OCI-M2 (cell line): ENCODE data around the gene EFCAB9.
"Not testable (repeated sequence)": the region's sequence is repeated elsewhere in the genome, so short reads cannot be mapped to it uniquely, and the experiment has no call there.

Experiments used
- DNase-seq: peaks from one replicate; lab custom pipeline; 2025; ENCODE audit not compliant: unreplicated experiment; lab: John Stamatoyannopoulos, UW

EFCAB9 gene

DNA sequence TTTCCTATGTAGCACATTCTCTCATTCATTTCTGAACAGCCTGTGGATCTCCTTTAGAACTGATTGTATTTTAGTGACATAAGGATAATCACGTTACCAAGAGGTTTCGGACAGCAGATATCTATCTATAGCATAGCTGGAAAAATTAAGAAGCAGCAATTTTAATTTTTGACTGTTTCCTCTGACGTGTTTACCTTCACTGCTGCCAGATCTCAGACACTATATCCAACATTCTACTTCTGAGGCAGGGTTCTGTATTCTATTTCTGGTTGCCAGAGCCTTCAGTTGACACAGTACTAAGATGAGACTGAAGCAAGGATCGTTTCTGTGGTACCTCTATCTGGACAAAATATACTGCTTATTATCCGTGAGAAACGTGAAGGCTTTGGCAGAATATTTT lies at the start of gene EFCAB9:
EFCAB9 (plus strand) TSS at position 301 of the 400 bp plus-strand sequence; CDS start at position 302, 1 bp downstream.
- no peak for DNase-seq

DNA sequence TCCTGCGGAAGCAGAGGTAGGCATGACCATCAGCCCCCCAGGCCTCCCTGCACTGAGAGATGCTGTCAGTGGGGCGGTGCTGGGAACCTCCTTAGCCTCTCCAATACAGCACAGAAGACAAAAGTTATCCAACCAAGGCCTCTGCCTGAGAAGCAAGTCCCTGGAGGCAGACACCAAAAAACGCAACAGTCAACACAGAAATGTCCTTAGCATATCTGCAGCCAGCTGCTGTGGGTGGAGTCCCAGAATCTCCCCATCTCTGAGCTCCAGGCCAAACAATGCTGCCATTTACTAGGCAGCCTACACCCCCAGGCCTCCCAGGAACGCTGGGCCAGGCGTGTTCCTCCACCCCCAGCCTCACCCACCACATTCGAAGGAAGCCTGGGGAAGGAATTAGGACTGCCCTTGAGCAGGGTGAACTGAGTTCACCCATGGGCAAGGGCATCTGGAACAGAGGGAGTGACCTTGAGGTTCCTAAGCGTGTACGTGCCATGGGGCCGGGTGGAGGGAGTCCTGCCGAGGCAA lies 49.6 kb upstream of the EFCAB9 start:
- peak; percentile 96 for DNase-seq

DNA sequence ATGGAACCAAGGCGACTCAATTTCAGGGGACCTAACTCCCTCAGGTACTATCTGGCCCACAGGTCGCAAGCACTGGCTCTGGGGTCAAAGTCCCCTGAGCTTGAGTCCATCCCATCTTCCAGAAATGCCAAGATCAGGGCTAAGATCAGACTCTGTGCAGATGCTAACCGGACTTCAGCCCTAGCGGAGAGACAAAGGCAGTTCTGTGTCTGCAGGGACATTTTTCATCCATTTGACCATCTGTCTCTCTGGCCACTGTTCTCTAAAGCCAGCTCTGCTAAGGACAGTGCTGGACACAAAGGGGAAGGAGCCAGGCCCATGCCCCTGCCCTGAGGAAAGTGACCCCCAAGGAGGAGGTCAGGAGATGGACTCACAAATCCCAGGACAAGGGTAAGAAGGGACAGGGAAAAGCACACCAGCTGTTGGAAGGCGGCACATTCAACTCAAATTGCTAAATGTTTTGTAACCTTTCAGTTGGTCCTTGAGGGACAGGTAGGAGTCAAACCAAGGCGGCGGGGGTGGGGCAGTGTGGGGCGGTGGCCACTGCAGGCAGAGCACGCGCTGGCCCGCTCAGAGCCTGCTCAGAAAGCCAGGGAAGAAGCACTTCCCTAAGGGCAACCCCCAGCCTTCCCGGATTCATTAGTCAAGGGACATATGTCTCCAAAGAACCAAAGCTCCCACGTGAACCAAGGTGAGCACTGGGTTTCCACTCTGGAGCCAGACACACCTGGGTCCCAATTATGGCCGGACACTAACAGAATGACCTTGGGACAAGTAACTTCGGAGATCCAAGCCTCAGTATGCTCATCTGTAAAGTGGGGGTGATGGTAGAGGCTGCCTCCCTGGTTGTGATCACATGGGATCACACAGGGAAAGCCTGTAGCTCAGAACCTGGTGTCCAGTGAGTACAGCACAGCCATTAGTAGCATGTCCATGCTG lies 48.8 kb upstream of the EFCAB9 start:
- no peak for DNase-seq

DNA sequence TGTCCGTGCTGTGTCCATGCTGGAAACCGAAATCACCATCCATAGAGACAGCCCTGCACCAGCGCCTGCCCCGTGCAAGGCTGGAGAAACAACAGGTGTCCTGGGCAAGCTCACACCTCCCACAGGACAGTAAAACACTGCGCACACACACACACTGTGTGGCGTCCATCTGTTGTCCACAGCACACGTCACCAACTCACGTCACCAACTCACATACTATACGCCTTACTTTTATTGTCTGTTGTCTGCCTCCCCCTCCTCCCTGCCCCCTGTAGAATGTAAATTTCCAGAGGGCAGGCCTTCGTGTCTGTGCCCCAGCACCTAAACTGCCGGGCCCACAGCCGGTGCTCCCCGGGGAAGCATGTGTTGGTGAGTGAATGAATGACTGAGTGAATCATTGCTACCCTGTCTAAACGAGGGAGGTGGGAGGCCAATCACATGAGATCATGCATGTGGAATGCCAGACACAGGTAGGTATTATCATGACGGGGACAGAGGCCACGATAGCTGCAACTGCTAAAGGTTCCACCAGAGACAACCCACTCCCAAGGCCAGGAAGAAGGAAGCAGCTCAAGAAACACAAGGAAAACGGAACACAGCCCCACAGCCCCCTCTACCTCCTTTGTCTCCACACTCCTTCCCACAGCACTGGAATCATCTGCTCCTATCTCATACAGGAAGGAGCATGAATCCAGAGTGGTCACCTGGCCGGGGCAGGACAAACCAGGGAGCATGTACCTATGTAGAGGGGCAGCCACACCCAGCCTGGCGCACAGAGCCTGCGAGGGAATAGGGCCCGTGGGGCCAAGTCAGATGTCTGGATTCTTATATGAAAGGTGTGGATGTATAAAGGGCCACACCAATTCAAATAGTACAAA lies 47.9 kb upstream of the EFCAB9 start:
- no peak for DNase-seq

DNA sequence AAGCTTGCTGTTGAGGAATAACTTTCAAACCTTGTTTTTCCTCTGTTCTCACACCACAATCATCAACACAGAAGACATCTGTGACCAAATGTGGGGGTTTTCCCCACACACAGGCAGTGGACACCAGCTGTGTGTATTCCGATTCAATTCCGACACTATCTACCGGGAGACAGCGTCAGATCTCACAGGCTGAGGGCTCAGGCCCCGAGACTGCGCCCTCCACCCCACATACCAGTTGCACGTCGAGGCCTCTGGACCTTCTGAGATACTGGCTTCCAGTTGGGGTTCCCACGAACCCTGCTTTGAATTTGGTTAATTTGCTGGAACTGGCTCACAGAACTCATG lies 47.3 kb upstream of the EFCAB9 start:
- DNase-seq, result no peak

DNA sequence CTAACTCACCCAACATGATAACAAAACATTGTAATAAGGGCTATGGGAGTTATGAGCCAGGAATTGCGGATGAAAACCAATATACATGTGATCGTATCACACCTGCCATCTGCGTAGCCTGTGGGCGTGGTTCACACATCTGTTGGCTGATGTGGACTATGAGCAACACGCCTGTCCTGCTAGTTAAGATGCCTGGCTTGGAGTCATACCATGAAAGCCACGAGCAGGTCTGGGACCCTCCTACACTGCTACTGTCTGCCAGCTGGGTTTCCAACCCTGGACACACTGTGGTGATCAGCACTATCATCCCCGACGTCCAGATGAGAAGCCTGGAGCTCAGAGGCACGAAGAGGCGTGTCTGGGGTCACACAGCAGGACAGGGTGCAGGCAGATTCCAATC lies 46.1 kb upstream of the EFCAB9 start:
- DNase-seq, result no peak

DNA sequence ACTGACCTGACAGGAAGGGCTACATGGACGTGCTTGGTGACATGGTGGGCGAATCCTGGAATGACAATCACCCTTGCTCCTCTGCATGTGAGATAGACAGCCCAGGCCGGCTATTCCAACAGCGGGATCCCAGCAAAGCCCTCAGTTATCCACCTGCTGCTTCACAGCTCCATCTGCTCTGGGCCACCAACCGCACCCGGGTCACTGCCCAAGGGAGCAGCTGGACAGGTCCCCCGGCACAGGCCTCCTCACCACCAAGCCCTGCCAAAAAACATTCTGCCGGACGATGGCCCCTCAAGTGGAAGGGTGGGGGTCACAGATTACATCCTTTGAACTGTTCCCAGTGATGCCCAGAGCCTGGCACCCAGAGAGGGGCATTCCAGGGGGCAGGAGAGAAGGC lies 45.6 kb upstream of the EFCAB9 start:
- no peak for DNase-seq

DNA sequence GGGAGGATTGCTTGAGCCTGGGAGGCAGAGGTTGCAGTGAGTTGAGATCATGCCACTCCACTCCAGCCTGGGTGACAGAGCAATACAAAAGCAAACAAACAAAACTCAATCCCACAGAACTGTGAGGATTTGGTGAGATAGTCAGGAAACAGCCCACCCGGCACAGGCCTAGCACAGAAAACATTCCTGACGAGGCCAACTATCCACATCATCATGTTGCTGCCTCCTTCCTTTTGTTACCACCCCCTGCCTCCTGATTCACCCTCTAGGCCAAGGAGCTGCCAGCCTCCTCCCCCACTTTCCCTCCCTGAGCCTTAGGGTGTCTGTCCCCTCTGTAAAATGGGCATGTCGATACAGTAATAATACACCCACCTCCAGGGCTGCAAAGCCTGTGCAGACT lies 44.9 kb upstream of the EFCAB9 start:
- no peak for DNase-seq

DNA sequence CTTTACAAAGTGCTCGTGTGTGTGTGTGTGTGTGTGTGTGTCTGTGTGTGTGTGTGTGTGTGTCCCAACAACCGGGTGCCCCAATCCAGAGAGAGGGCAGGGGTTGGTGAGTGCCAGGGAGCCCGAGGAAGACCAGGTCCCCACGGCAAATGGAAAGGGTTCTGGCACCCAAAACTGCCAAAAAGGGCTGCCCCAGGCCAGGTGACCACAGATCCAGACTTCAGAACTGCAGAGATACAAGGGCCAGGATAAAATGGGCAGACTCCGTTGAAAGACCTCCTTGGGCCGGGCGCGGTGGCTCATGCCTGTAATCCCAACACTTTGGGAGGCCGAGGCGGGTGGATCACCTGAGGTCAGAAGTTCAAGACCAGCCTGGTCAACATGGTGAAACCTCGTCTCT lies 44.5 kb upstream of the EFCAB9 start:
- not testable (repeated sequence) for DNase-seq

DNA sequence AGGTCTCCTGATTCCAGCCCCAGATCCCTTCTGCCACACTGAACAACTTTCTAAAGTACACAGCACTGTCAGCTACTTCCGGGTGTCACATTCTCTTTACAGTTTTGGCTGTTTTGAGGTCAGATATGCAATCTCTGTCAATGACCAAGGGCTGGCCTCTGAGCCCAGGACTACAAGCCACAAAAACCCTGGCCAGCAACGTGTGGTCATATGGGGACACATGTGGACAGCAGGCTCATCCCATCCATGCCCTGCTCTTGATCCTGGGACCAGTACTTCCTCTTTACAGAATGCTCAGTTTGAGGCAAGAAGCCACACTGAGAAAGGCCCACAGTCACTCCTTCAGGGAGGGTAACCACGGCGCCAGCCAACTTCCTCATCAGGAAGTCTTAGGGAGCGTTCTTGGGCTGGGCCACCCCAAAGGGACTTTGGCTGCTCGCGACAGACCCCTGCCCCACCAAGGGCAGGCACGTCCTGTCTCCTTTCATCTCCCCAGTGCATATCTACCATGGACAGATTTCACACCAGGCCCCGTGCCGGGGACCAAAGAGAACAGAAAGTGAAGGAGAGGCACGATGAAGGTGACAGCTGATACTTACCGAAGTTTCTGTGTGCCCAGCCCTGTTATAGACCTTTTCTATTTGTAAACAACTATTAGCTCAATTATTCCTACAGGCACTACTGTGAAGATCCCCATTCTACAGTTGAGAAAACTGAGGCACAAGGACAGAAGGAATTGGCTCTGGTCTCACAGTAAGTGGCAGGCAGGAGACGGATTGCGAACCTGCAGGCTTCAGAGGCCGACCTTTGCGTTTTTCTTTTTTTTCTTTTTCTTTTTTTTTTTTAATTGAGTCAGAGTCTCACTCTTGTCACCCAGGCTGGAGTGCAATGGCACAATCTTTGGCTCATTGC lies 43.2 kb upstream of the EFCAB9 start:
- peak; percentile 11 for DNase-seq

DNA sequence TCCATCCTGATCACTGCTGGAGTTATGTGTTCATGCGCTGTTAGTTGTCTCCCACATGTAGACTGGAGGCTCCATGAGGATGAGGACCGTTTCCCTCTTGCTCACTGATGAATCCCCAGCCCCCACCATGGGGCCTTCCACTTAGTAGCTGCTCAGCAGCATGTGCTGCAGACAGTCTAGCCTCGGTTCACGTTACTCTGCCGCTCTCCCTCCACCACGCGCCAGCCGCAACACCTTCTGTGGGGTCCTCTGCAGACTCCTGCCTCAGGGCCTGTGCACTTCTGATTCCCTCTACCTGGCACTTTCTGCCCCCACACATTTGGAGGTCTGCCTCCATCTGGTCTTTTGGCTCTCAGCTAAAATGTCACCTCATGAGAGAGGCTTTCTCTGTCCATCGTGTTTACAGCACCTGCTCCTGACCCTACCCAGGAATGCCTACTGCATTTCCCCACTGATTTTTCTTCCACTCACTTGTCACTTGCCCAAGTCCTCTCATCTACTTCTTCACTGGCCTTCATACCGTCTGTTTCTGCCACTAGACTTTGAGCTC lies 42.2 kb upstream of the EFCAB9 start:
- no peak for DNase-seq

DNA sequence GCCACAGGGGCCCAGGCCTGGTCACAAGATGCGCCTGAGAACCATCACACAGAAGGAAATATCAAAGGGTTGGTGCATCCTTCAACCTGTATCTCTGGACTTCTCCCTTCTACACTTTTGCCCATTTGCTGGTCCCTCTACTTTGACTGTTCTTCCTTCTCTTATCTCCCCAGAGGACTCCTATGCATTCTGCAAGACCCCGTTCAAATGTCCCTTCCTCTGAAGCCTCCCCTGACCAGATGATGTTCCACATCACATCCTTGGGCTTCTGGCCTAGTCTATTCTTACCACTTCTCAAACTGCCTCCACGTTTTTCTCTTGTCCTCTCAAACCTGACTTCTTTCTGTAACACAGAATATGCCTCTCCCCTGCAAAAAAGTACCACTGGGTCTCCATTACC lies 40.3 kb upstream of the EFCAB9 start:
- no peak for DNase-seq

DNA sequence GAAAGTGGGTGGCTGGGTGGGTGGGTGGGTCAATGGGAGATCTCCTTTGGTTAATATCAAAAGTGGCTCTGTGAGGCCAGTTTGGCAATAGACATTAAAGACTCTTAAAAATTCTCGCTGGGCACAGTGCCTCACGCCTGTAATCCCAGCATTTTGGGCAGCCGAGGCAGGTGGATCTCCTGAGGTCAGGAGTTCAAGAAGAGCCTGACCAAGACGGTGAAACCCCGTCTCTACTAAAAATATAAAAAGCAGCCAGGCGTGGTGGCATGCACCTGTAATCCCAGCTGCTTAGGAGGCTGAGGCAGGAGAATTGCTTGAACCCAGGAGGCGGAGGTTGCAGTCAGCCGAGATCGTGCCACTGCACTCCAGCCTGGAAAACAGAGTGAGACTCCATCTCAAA lies 38.9 kb upstream of the EFCAB9 start:
- not testable (repeated sequence) for DNase-seq

DNA sequence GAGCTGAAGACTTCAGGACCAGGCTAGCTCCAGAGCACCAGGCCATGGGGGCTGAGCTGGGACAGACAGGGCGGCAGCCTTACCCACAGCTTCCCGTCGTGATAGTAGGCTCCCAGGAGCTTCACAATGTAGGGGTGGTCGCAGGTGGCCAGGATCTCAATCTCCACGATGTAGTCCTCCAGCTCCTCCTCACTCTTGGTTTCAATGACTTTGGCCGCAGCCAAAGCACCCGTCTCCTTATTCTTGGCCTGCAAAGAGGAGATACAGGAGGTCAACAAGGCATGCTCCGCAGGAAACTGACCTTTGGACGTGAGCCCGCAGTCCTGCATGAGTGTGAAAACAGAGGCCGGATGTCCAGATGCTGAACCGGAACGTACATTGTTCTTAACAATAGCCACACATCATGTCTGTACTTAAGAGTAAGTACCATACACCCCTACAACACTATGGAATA lies 37.4 kb upstream of the EFCAB9 start:
- no peak for DNase-seq

DNA sequence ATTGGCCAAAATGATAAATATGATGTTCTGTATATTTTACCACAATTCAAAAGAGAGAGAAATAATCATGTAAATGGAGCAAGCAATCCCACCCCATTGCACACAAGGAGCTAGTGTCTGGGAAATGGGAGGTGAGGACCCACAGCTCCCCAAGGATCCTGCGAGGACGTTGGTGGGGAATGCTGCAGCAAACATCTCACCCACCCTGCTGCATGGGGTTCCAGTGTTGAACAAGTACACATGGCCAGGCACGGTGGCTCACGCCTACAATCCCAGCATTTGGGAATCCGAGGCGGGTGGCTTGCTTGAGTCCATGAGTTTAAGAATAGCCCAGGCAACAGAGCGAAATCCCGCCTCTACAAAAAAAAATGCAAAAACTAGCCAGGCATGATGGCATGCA lies 35.0 kb upstream of the EFCAB9 start:
- no peak for DNase-seq

DNA sequence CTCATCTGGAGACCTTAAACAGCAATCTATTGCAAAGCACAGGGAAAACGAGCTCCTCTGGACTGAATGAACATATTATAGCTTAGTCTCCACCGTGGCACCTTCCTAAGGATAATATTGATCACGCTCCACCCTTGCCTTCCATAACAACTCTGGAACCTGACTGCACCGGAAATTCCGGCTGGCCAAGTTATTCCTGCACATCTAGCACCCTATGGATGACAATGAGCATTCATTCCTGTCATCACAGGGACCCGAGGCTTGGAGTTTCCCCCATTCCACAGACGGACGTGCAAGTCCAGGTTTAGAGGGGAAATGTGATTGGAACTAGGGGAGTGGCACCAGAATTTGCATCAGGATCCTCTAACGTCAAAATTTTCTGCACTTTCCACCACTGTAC lies 33.5 kb upstream of the EFCAB9 start:
- no peak for DNase-seq

DNA sequence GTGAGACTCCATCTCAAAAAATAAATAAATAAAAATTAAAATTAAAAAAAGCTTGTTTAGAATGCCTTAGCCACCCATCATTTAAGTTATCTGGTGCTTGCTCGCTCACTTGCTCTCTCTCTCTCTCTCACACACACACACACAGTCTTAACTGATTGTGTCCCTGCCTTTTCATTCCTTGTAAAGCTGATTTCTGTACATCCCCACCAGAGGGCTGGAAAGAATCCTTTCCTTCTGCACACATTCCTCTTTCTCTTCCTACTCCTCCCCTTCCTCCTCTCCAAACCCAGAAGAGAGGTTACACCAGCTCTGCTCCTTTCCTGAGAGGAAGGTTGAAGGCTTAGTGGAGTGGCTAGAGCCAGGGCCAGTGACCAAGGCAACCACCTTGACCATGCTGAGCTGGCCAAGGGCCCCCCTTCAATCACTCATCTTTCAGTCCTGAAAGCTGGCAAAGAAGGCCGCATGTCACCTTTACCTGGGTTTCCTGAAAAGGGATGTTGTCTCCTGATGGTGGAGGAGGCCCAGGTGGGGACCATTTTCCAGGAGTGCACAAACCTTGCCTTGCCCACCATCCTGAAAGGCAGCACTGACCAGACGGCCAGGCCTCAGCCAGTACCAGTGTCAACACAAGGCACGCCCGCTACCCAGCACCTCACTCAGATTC lies 31.5 kb upstream of the EFCAB9 start:
- no peak for DNase-seq

DNA sequence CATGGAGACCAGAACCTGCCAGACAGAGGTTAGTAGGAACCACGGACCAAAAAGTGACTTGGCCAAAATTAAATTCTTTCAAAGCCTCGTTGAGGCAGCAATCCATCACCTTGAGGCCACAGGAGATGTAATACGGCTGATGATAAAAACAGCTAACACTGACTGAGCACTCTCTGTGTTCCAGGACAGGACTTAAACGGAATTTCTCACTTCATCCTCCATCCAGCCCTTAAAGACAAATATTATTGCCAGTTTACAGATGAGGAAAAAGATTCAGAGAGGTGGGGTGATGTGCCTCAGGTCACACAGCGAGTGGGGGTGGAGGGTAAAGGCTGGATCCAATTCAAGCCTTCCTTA lies 31.0 kb upstream of the EFCAB9 start:
- no peak for DNase-seq

DNA sequence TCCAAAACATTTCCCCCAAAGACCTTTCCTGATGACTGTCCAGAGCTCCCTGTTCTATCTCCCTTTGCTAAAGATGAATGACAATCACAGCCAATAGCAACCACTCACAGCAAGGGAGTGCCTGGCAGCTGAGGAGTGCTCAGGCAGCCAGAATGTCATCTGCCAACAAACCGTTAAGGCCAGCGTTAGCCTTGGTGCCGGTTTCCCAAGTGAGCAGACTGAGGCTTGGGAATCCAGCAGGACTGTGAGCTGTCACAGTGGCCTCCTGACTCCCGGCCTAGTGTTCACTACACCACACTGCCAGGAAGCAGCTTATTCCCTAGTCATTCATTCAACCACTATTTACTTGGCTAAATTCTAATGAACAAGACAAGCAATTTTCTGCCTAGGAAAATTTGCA lies 30.6 kb upstream of the EFCAB9 start:
- DNase-seq, result no peak

DNA sequence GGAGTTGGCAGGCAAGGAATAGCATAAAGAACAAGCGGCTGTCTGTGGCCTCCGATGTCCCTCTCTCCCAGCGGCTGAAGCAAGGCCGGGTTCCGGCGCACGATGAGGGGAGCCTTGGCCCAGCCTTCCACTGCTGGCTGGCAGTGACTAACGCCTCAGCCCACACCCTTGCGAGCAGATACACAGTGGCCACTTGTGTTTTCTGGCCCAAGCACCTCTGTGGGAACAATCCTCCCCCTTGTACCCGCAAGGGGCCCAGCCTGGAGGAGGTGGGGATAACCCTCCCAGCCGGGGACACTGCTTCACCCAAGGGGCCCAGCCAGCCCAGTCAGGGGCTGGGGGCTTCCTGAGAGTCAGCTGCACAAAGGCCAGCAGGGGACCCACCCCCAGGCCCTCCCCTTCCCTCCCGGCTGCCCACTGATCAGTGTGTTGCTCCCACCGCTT lies 29.2 kb upstream of the EFCAB9 start:
- no peak for DNase-seq
